IMR-90 (cell line): Measurements from ENCODE around the gene ZNF439. TPM values are rescaled to one million over a fixed set of nuclear protein-coding genes. Genes with fewer than 3 reads are reported as not detected.

Source experiments
- ATAC-seq: fragments of 200-7000 bp; cut with Tn5 transposase; 2 replicates; pipeline ENCODE4 v1.9.1; 2020; ENCODE audit warnings: low read depth, mild to moderate bottlenecking, moderate library complexity
- BruUV-seq: library from RNA; stranded (reverse); fragments of 400-500 nt; replicated peaks from 2 replicates; lab custom pipeline; 2021; lab: Mats Ljungman, UMichigan
- CTCF ChIA-PET: fragments of 300-600 bp; formaldehyde crosslinking; extraction: SDS; loops from one replicate; lab custom pipeline; 2021; ENCODE audit warnings: antibody characterized with exemption; lab: Yijun Ruan, JAX
- POLR2A ChIA-PET: fragments of 300-600 bp; sonication (Branson Sonifier 250); formaldehyde crosslinking; loops from one replicate; lab custom pipeline; 2022; ENCODE audit warnings: antibody characterized with exemption; ENCODE audit not compliant: unreplicated experiment; lab: Charles Lee
- DNase-seq: peaks from one replicate; pipeline ENCODE4 v3.0.0; 2013
- H2AFZ ChIP-seq: replicated peaks from 2 replicates; pipeline ENCODE3; 2013; ENCODE audit warnings: low read length, mild to moderate bottlenecking; ENCODE audit not compliant: poor library complexity
- H2AK5ac ChIP-seq: 2 replicates; pipeline ENCODE4 v1.6.1; 2013; ENCODE audit warnings: low read depth, low read length, inconsistent platforms
- H2AK9ac ChIP-seq: replicated peaks from 2 replicates; pipeline ENCODE3; 2013; ENCODE audit warnings: mild to moderate bottlenecking, low read depth, low read length, moderate library complexity; ENCODE audit not compliant: poor library complexity
- H2BK120ac ChIP-seq: 2 replicates; pipeline ENCODE4 v1.6.1; 2013; ENCODE audit warnings: low read depth, low read length, inconsistent platforms
- H2BK15ac ChIP-seq: 3 replicates; pipeline ENCODE4 v1.6.1; 2013; ENCODE audit warnings: low read depth, low read length, inconsistent platforms
- H2BK20ac ChIP-seq: 2 replicates; pipeline ENCODE4 v1.6.1; 2013; ENCODE audit warnings: low read depth, mild to moderate bottlenecking, inconsistent platforms, low read length, moderate library complexity
- H2BK5ac ChIP-seq: 2 replicates; pipeline ENCODE4 v1.6.1; 2013; ENCODE audit warnings: mild to moderate bottlenecking, low read depth, low read length, inconsistent platforms; ENCODE audit not compliant: poor library complexity, severe bottlenecking
- H3K14ac ChIP-seq: replicated peaks from 2 replicates; pipeline ENCODE4 v1.6.1; 2013; ENCODE audit warnings: low read depth, low read length, inconsistent platforms
- H3K18ac ChIP-seq: 2 replicates; pipeline ENCODE4 v1.6.1; 2013; ENCODE audit warnings: low read depth, low read length, control low read depth
- H3K23ac ChIP-seq: 2 replicates; pipeline ENCODE4 v1.6.1; 2013; ENCODE audit warnings: low read depth, low read length, inconsistent platforms
- H3K27ac ChIP-seq: 2 replicates; pipeline ENCODE4 v1.5.1; 2013; ENCODE audit warnings: mild to moderate bottlenecking, control low read depth, low read length; ENCODE audit not compliant: insufficient read depth
- H3K27me3 ChIP-seq: 2 replicates; pipeline ENCODE4 v1.6.1; 2013; ENCODE audit warnings: low read length; ENCODE audit not compliant: control insufficient read depth, insufficient read depth
- H3K36me3 ChIP-seq: 2 replicates; pipeline ENCODE4 v1.6.1; 2013; ENCODE audit warnings: low read length, mixed read lengths; ENCODE audit not compliant: control insufficient read depth, insufficient read depth
- H3K4ac ChIP-seq: 2 replicates; pipeline ENCODE4 v1.6.1; 2013; ENCODE audit warnings: low read depth, low read length, inconsistent platforms
- H3K4me1 ChIP-seq: 2 replicates; pipeline ENCODE4 v1.6.1; 2013; ENCODE audit warnings: low read length, mixed read lengths; ENCODE audit not compliant: control insufficient read depth, insufficient read depth
- H3K4me2 ChIP-seq: 2 replicates; pipeline ENCODE4 v1.6.1; 2013; ENCODE audit warnings: low read depth, mild to moderate bottlenecking, control low read depth, low read length, moderate library complexity
- H3K4me3 ChIP-seq: 2 replicates; pipeline ENCODE4 v1.5.1; 2013; ENCODE audit warnings: low read depth, mild to moderate bottlenecking, control low read depth, low read length, moderate library complexity; ENCODE audit not compliant: insufficient read depth
- H3K56ac ChIP-seq: 2 replicates; pipeline ENCODE4 v1.6.1; 2013; ENCODE audit warnings: low read length, inconsistent platforms; ENCODE audit not compliant: insufficient read depth; ENCODE audit errors: extremely low read depth
- H3K79me1 ChIP-seq, 2 experiments: 2 replicates each; pipeline ENCODE4 v1.6.1; 2013; ENCODE audit warnings: low read length in 2 of 2, inconsistent platforms in 1 of 2, low read depth in 1 of 2
- H3K9ac ChIP-seq: 2 replicates; pipeline ENCODE4 v1.6.1; 2013; ENCODE audit warnings: low read depth, low read length, control low read depth
- H3K9me1 ChIP-seq: 2 replicates; pipeline ENCODE4 v1.6.1; 2013; ENCODE audit warnings: low read length, inconsistent platforms; ENCODE audit not compliant: insufficient read depth
- H3K9me3 ChIP-seq: 2 replicates; pipeline ENCODE4 v1.6.1; 2013; ENCODE audit warnings: low read length; ENCODE audit not compliant: control insufficient read depth, insufficient read depth
- H4K20me1 ChIP-seq: 2 replicates; pipeline ENCODE4 v1.6.1; 2013; ENCODE audit warnings: low read length, inconsistent platforms; ENCODE audit not compliant: insufficient read depth
- H4K5ac ChIP-seq: 2 replicates; pipeline ENCODE4 v1.6.1; 2013; ENCODE audit warnings: mild to moderate bottlenecking, low read depth, low read length, control low read depth
- H4K8ac ChIP-seq, 2 experiments: 2 replicates each; pipeline ENCODE4 v1.6.1; 2013; ENCODE audit warnings: low read depth in 2 of 2, low read length in 2 of 2, control low read depth in 1 of 2, inconsistent platforms in 1 of 2
- H4K91ac ChIP-seq: 2 replicates; pipeline ENCODE4 v1.6.1; 2013; ENCODE audit warnings: low read depth, low read length, inconsistent platforms; ENCODE audit not compliant: insufficient read depth
- BHLHE40 ChIP-seq: fragments of 150-350 bp; IDR thresholded peaks from 2 replicates; pipeline ENCODE4 v1.6.1; 2016; ENCODE audit warnings: mild to moderate bottlenecking, low read depth, low read length
- CHD1 ChIP-seq: IDR thresholded peaks from 2 replicates; pipeline ENCODE4 v1.6.1; 2012; ENCODE audit warnings: low read depth, low read length, improper control_type of control experiment
- CTCF ChIP-seq: conservative IDR thresholded peaks from 2 replicates; pipeline ENCODE4 v1.5.1; 2012; ENCODE audit warnings: mild to moderate bottlenecking, low read depth, low read length, improper control_type of control experiment
- RAD21 ChIP-seq: IDR thresholded peaks from 2 replicates; pipeline ENCODE4 v1.6.1; 2012; ENCODE audit warnings: low read length, improper control_type of control experiment
- SMC3 ChIP-seq: fragments of 150-350 bp; IDR thresholded peaks from 2 replicates; pipeline ENCODE4 v1.6.1; 2016; ENCODE audit warnings: low read depth, mild to moderate bottlenecking, antibody characterized with exemption, low read length, moderate library complexity
- USF2 ChIP-seq: fragments of 150-350 bp; IDR thresholded peaks from 2 replicates; pipeline ENCODE4 v1.6.1; 2017; ENCODE audit warnings: mild to moderate bottlenecking, antibody characterized with exemption, low read length, low read depth
- WGBS, 2 experiments: methylation state at CpG; one replicate each; pipeline versions ENCODE4 v1.1.5 to v1.1.7; 2013; ENCODE audit warnings: missing lambda C conversion rate in 2 of 2; ENCODE audit not compliant: insufficient read length in 1 of 2; ENCODE audit errors: extremely low coverage in 2 of 2; 5-methylcytosine and 5-hydroxymethylcytosine counted together
- dilution Hi-C: fragments of 300-500 bp; cut with HindIII; formaldehyde crosslinking; loops from one replicate; pipeline ENCODE4 v1.14.3; 2018; ENCODE audit warnings: low sequenced_read_pairs; ENCODE audit not compliant: unreplicated experiment
- in situ Hi-C: fragments of 300-500 bp; cut with MboI; formaldehyde crosslinking; loops from 3 replicates; pipeline ENCODE4 v1.14.3; 2019; ENCODE audit warnings: low sequenced_read_pairs, inconsistent platforms, mixed read lengths
- intact Hi-C: fragments of 100-400 bp; cut with micrococcal nuclease; formaldehyde crosslinking; loops from 2 replicates; pipeline ENCODE4 v1.10.0; 2022
- polyA plus RNA-seq, 3 experiments: library from polyadenylated mRNA; depleted of rRNA; stranded (reverse); fragments of >200 nt; gene quantifications; 2 replicates each; pipeline ENCODE4 v1.2.3, GENCODE V29; 2012; ENCODE audit warnings: low replicate concordance in 1 of 3
- total RNA-seq: library from RNA; depleted of rRNA; stranded (reverse); fragments of >200 nt; gene quantifications from 2 replicates; pipeline ENCODE4 v1.2.3, GENCODE V29; 2012

Gene ZNF439
- total and polyA plus RNA-seq, 2 of the 4 experiments (the other 2 are of a cell fraction) = 4.8 to 8.4 TPM

GRCh38 chr19:11881151-11881800 lies 32.8 kb downstream of the ZNF439 start:
- POLR2A ChIA-PET = no interaction called here

More at GRCh38 chr19:11881151-11881800, 32.8 kb downstream of the ZNF439 start:
- Histone ChIP-seq H3K27me3 (no peaks in the 10 kb centered on the region), H3K23ac (no peak overlapping the region), H3K4me1 (no peaks in the 10 kb centered on the region), H2BK20ac (no peak overlapping the region), H3K27ac (no peak overlapping the region), H3K9ac (no peak overlapping the region), H3K4ac (no peak overlapping the region), H3K9me1 (no peaks in the 10 kb centered on the region), H3K18ac (no peak overlapping the region), H4K20me1 (no peaks in the 10 kb centered on the region), H2AK5ac (no peak overlapping the region), H3K4me3 (no peak overlapping the region), H3K79me1 (no peaks in the 10 kb centered on the region), H2BK15ac (no peak overlapping the region), H4K91ac (no peak overlapping the region), H3K56ac (no peak overlapping the region), H3K36me3 (no peaks in the 10 kb centered on the region), H2BK120ac (no peak overlapping the region), H2AK9ac (no peak overlapping the region), H2AFZ (peak overlapping the region; percentile 61), H3K14ac (no peak overlapping the region), H2BK5ac (no peak overlapping the region), H4K8ac (no peak overlapping the region), H4K5ac (no peak overlapping the region), H3K4me2 (peak overlapping the region; percentile 67; the same call in 1 of the 2 replicates), H3K9me3 (no peaks in the 10 kb centered on the region)
- intact Hi-C loops = loop anchor here (1.0 to 5.0 kb wide), 4 partner anchors 84 to 791 kb away; partner anchors contain the start of gene ZNF491
- in situ Hi-C loops = loop anchor here (5.0 kb wide), 1 partner anchor 261 kb away; the partner anchor contains the start of gene ZNF20
- TF ChIP-seq SMC3 (peak; percentile 65), CHD1 (no peak), BHLHE40 (no peak), USF2 (no peak), CTCF (peak; percentile 70), RAD21 (peak; percentile 88)
- ATAC-seq (peak; percentile 87), DNase-seq (peak; percentile 51)
- CTCF ChIA-PET = interaction anchor here (0.6 to 1.5 kb wide), 2 partner anchors 69 to 108 kb away, joined by 3 read pairs; no protein-coding TSS in a partner anchor
- dilution Hi-C loops = no loop called here
- WGBS, 2 experiments = 9% methylated on average over 4 of the region's 10 CpGs; no CpG with 5 or more reads in 1 of the 2 experiments
- BruUV-seq = no TSS peak
